ENCODE results near the gene BICRA.

DNA sequence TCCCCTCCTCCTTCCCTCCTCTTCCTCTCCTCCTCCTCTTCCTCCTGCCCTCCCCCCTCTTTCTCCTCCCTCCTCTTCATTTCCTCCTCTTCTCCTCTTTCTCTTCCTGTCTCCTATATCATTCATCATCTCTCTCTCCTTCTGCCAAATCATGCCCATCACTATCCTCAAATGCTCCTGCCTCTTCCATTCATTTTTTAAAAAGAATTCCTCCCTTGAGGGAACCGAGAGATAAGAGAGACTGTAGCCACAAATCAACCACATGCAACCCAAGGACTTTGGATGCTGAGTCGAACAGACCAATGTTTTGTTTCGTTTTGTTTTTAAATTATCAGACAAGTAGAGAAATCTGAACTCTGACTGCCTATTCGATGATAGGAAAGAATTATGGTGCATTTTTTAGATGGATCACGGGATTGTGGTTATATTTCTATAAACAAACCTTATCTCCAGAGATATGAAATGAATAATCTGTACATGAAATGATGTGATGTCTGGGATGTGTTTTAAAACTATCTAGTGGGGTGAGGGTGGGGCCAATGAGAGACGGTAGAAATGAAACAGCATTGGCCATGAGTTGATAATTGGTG lies 26.5 kb upstream of the BICRA start:
- TF ChIP-seq, protein P1, sequence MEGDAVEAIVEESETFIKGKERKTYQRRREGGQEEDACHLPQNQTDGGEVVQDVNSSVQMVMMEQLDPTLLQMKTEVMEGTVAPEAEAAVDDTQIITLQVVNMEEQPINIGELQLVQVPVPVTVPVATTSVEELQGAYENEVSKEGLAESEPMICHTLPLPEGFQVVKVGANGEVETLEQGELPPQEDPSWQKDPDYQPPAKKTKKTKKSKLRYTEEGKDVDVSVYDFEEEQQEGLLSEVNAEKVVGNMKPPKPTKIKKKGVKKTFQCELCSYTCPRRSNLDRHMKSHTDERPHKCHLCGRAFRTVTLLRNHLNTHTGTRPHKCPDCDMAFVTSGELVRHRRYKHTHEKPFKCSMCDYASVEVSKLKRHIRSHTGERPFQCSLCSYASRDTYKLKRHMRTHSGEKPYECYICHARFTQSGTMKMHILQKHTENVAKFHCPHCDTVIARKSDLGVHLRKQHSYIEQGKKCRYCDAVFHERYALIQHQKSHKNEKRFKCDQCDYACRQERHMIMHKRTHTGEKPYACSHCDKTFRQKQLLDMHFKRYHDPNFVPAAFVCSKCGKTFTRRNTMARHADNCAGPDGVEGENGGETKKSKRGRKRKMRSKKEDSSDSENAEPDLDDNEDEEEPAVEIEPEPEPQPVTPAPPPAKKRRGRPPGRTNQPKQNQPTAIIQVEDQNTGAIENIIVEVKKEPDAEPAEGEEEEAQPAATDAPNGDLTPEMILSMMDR (IDR thresholded peaks at IDR 0.05; ENCODE audit: poor library complexity), result no peak
- TF ChIP-seq EZH2phosphoT487 (IDR thresholded peaks at IDR 0.05; ENCODE audit: low read depth, severe bottlenecking, unreplicated experiment), result no peak

All from hepatocyte (in vitro differentiated cells).